Dermis lymphatic vessel endothelial cell (primary cell): ENCODE results near the gene RPP21. TPM values are rescaled to one million over a fixed set of nuclear protein-coding genes. Genes with fewer than 3 reads are reported as not detected.

Experiments
- total RNA-seq: library from RNA; depleted of rRNA; stranded (reverse); fragments of >200 nt; gene quantifications from 2 replicates; pipeline ENCODE4 v1.2.1, GENCODE V29; 2014

RPP21 gene
- 16.1 and 19.7 TPM in 2 replicates for total RNA-seq

DNA sequence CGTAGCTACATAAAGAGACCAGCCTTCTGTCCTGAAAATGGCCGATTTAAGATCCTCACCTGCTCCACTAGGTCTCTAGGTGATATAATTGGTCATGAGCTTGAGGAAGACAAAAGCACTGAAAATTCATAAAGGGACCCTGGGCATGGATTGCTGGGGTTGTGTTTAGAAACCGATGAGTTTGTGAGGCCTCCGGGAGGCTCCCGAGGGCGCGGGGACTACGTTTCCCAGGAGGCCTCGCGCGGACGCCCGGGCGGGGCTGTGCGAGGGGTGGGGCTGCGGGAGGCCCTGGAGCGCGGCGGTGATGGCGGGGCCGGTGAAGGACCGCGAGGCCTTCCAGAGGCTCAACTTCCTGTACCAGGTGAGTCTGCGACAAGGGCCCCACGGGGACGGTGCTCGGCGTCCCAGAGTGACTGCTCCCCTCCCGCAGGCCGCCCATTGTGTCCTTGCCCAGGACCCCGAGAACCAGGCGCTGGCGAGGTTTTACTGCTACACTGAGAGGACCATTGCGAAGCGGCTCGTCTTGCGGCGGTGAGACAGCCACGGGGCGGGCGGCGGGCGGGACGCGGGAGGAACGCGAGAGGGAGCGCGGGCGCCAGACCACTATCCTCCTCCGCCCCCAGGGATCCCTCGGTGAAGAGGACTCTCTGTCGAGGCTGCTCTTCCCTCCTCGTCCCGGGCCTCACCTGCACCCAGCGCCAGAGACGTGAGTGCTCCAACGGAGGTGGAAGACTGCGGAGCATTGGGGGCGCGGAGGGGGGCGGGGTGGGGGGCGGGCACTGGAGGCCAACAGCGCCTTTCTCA, at the start of gene RPP21:
RPP21 (plus strand) TSS at position 289 of the 804 bp plus-strand sequence; CDS start at position 305, 16 bp downstream.

DNA sequence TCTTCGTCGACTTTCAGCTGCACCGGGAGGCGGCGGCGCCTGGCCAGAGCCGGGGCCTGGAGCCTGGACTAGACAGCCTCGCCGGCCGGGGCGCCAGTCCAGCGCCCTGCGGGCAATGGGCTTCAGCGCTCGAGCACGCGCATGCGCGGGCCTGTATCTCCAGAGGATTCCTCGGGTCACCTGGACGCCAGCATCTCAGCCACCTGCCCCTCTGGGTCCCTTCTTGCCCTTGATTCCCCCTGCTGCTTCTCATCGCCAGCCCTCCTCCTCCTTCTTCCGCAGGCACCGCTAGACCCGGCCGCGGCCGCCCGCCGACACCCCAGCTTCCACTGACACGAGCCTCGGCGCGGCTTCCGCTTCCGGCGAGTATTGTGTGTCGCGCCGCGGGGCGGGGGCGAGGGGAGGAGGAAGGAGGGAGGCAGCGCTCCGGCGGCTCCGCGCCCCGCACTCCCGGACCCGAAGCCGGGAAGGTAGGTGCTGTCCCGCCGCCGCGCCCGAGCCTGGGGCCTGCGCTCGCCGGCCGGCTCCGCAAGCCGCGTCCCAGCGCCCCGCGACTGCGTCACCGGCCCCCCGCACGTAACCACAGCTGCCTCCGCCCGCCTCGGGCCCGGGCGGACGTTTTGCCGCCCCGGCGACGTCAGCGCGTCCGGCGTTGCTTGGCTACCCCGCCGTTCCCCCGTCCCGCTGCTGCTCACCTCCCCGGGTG, 18.3 kb upstream of the RPP21 start, which contains the start of gene TRIM39:
TRIM39 (plus strand) TSS at position 402 of the 706 bp plus-strand sequence. CDS start 2,391 bp downstream, outside the sequence.

Other genes starting within 250 kb of the RPP21 start
- gene TRIM31, start 232.1 kb upstream of the RPP21 start, total RNA-seq: not detected in 2 replicates
- not detected in 2 replicates for gene TRIM40, start 209.0 kb upstream of the RPP21 start, total RNA-seq
- gene TRIM10, start 183.9 kb upstream of the RPP21 start, total RNA-seq: not detected in 2 replicates
- gene TRIM15, start 181.6 kb upstream of the RPP21 start, total RNA-seq: not detected in 2 replicates
- 24.2 and 26.7 TPM in 2 replicates for gene TRIM26, start 131.8 kb upstream of the RPP21 start, total RNA-seq
- gene TRIM39, start 18.2 kb upstream of the RPP21 start, total RNA-seq: 9.6 and 10.0 TPM in 2 replicates
- 1,133 and 1,489 TPM in 2 replicates for gene HLA-E, start 144.4 kb downstream of the RPP21 start, total RNA-seq
- 54.1 and 72.4 TPM in 2 replicates for gene GNL1, start 211.3 kb downstream of the RPP21 start, total RNA-seq
- 2.6 and 3.4 TPM in 2 replicates for gene PRR3, start 212.1 kb downstream of the RPP21 start, total RNA-seq
- 34.6 and 40.5 TPM in 2 replicates for gene ABCF1, start 226.3 kb downstream of the RPP21 start, total RNA-seq